ENCODE data around the gene NLRP2B.
"Not testable (repeated sequence)": the region's sequence is repeated elsewhere in the genome, so short reads cannot be mapped to it uniquely, and the experiment has no call there.

Gene NLRP2B

DNA sequence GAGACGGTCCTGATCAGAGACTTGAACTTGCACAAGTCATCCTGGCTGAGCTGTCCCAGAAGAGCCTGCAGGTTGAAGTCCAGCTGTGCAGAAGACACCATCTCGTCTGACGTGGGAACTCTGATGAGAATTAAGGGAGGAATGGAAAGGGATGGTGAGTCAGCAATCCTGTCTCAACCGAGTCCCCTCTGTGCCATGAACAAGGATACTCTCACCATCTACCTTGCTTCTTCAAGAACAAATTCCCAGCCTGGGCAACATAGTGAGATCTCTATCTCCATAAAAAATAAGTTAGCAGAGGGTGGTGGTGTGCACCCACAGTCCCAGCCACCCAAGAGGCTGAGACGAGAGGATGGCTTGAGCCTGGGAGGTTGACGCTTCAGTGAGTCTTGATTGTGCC lies at the start of gene NLRP2B:
NLRP2B (minus strand) TSS at position 101 of the 400 bp plus-strand sequence.
- no peak within 1 kb of the TSS for H3K4me3 ChIP-seq (ENCODE audit: low read depth, low read length)

- not testable (repeated sequence) for H3K4me3 ChIP-seq (ENCODE audit: low read depth, low read length)
These were observed 45.9 kb upstream of the NLRP2B start for GRCh38 chrX:57725995-57726394.

- no peak overlapping the region for H3K4me3 ChIP-seq (ENCODE audit: low read depth, low read length)
These were observed 1.3 kb upstream of the NLRP2B start for GRCh38 chrX:57681341-57681740.

DNA sequence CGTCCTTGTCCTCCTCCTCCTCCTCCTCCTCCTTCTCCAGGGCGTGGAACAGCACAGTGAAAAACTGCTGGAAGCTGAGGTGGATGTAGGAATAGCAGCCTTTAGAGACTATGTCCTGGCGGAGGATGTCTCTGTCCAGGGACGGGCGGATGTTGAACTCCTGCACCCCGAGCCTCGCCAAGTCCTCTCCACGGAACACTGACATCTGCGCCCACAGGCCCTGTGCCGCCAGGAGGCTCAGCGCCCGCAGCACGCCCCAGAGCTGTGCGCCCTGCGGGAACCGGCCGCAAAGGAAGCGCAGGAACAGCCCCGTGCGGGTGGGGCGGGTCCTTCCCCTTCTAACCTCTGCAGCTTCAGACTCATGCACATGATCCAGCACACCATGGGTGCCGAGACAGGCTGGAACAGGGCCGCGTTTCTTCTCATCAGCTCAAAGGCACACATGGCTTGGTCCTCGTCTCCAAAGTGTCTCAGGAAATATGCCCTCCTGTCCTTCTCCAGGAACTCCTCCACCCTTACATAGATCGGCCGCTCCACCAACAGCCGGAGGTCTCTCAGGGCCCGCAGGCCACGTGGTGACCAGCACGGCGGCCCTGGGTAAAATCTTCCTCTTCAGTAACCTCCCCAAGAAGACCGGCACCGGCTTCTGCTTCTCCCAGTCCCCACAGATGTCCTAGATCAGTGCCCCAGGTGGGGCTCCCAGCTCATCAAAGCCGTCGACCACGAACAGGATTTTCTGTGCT lies 1.2 kb downstream of the NLRP2B start:
- no peak overlapping the region for H3K4me3 ChIP-seq (ENCODE audit: low read depth, low read length)

DNA sequence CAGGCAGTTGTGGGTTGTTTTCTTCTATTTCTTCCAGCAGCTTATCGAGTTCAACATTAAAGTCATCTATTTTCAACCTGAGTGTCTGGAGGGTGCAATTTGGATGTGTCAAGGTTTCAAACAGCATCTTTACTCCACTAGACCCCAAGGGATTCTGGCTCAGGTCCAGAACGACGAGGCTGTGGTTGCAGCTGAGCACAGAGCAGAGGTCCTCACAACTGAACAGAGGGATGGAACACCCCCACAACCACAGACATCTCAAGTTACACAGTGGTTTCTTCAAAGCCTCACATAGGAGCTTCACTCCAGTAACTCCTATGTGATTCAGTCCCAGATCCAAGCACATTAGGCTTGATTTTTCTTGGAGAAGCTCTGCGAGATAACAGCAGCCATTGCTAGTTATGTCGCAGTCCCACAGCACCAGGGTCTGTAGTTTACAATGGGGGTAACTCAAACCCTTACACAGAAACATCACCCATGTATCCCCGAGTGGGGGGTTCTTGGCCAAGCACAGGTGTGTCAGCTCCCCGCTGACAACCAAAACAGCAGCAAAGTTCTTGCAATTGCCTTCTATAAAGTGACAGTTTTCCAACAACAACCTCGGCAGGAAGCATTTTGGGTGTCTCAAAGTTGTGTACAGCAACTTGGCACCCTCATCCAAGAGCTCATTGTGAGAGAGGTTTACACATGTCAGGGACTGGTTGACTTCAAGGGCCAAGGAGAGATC lies 2.8 kb downstream of the NLRP2B start:
- no peak overlapping the region for H3K4me3 ChIP-seq (ENCODE audit: low read depth, low read length)

- no peak overlapping the region for H3K4me3 ChIP-seq (ENCODE audit: low read depth, low read length)
These were observed 4.7 kb downstream of the NLRP2B start for GRCh38 chrX:57675320-57675719.

- H3K4me3 ChIP-seq (ENCODE audit: low read depth, low read length): no peak overlapping the region
These were observed 5.2 kb downstream of the NLRP2B start for GRCh38 chrX:57674861-57675260.

DNA sequence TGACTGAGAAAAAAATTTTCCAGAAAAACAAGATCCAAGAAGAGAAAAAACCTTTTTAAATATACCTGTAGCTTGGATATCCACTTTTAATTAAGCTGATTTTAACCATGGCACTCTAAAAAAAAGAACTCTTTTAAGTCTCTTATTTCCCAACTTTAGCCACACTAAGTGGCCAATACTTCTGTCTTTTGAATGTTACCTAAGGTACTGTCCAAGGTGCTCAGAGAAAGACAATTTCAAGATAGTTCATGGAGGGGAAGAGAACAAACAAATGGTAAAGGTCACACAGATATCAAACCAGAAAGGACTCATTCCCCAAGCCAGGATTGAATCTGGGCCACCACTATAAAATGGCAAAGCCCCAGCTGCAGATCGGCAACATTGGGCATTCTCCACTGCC lies 10.1 kb downstream of the NLRP2B start:
- no peak overlapping the region for H3K4me3 ChIP-seq (ENCODE audit: low read depth, low read length)

- H3K4me3 ChIP-seq (ENCODE audit: low read depth, low read length): no peak overlapping the region
These were observed 13.1 kb downstream of the NLRP2B start for GRCh38 chrX:57667010-57667409.

GRCh38 chrX:57655065-57655464 lies 25.0 kb downstream of the NLRP2B start:
- no peak overlapping the region for H3K4me3 ChIP-seq (ENCODE audit: low read depth, low read length)

- no peak overlapping the region for H3K4me3 ChIP-seq (ENCODE audit: low read depth, low read length)
These were observed 27.4 kb downstream of the NLRP2B start for GRCh38 chrX:57652705-57653104.

GRCh38 chrX:57651169-57651919 lies 28.7 kb downstream of the NLRP2B start:
- H3K4me3 ChIP-seq (ENCODE audit: low read depth, low read length): no peak overlapping the region

GRCh38 chrX:57647020-57647419 lies 33.0 kb downstream of the NLRP2B start:
- no peak overlapping the region for H3K4me3 ChIP-seq (ENCODE audit: low read depth, low read length)

DNA sequence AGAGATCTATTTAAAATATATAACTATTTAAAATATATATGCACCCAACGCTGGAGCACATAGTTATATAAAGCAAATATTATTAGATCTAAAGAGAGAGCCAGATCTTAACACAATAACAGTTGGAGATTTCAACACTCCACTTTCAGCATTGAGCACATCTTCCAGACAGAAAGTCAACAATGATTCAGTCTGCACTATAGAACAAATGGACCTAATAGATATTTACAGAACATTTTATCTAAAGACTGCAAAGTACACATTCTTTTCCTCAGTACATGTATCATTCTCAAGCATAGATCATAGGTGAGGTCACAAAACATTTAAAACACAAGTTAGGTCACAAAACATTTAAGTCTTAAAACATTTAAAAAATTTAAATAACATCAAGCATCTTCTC lies 36.4 kb downstream of the NLRP2B start:
- H3K4me3 ChIP-seq (ENCODE audit: low read depth, low read length): no peak overlapping the region

DNA sequence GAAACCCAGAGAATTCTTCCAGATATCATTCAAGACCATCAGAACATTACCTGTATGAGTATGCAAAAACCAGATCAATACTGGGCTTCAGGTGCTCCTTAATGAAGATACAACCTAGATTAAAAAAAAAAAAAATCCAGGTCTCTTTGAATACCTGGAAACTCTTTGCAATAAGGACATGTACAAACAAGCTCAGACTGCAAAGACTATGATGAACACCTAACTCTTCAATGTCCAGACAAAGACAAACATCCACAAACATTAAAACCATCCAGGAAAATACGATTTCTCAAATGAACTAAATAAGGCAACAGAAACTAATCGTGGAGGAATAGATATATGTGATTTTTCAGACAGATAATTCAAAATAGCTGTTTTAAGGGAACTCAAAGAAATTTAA lies 38.7 kb downstream of the NLRP2B start:
- H3K4me3 ChIP-seq (ENCODE audit: low read depth, low read length): no peak overlapping the region

DNA sequence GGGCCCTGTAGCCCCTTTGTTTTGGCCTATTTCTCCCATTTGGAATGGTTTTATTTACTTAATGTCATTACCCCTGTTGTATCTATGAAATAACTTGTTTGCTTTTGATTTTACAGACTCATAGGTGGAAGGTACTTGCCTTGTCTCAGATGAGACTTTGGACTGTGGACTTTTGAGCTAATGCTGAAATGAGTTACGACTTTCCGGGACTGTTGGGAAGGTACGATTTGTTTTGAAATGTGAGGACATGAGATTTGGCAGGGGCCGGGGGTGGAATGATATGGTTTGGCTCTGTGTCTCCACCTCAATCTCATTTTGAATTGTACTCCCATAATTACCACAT lies 39.4 kb downstream of the NLRP2B start:
- H3K4me3 ChIP-seq (ENCODE audit: low read depth, low read length): no peak overlapping the region

DNA sequence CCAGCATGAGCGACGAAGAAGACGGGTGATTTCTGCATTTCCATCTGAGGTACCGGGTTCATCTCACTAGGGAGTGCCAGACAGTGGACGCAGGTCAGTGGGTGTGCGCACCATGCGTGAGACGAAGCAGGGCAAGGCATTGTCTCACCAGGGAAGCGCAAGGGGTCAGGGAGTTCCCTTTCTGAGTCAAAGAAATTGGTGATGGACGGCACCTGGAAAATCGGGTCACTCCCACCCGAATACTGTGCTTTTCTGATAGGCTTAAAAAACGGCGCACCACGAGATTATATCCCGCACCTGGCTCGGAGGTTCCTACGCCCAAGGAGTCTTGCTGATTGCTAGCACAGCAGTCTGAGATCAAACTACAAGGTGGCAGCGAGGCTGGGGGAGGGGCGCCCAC lies 50.6 kb downstream of the NLRP2B start:
- not testable (repeated sequence) for H3K4me3 ChIP-seq (ENCODE audit: low read depth, low read length)
